Endothelial cell of umbilical vein (primary cell): Measurements from ENCODE around the gene CAMK2B. TPM values are rescaled to one million over a fixed set of nuclear protein-coding genes. Genes with fewer than 3 reads are reported as not detected.

Experiments used
- BruUV-seq: library from RNA; stranded (reverse); fragments of 400-500 nt; replicated peaks from 2 replicates; lab custom pipeline; 2021; lab: Mats Ljungman, UMichigan
- CTCF ChIA-PET: fragments of 300-600, 350-600 bp; sonication (Branson Sonifier 250); formaldehyde crosslinking; loops from one replicate; lab custom pipeline; 2021; ENCODE audit warnings: antibody characterized with exemption, inconsistent platforms; lab: Charles Lee
- POLR2A ChIA-PET: fragments of 300-600, 350-600 bp; sonication (Branson Sonifier 250); formaldehyde crosslinking; loops from one replicate; lab custom pipeline; 2021; ENCODE audit warnings: antibody characterized with exemption, inconsistent platforms; lab: Charles Lee
- DNase-seq: peaks from one replicate; pipeline ENCODE4 v3.0.0-alpha.2; 2011; ENCODE audit warnings: low read depth, low spot score
- FAIRE-seq: peaks from 2 replicates; lab custom pipeline; 2011; peaks lifted over from hg19 to GRCh38; lab: Jason Lieb, UNC
- H2AFZ ChIP-seq: 2 replicates; pipeline ENCODE4 v1.6.0; 2012; ENCODE audit warnings: low read depth, low read length, control low read depth, inconsistent platforms
- H3K27ac ChIP-seq: 2 replicates; pipeline ENCODE4 v1.5.1; 2011; ENCODE audit warnings: low read depth, mild to moderate bottlenecking, control low read depth, low read length, moderate library complexity; ENCODE audit not compliant: insufficient read depth
- H3K27me3 ChIP-seq, 2 experiments: 2 replicates each; pipeline versions ENCODE4 v1.6.0 to v1.6.1; 2011; ENCODE audit warnings: low read length in 2 of 2, mixed read lengths in 1 of 2; ENCODE audit not compliant: control insufficient read depth in 2 of 2, insufficient read depth in 2 of 2
- H3K36me3 ChIP-seq, 2 experiments: 2 replicates in 1 of 2; 3 replicates in 1 of 2; pipeline ENCODE4 v1.5.1; 2011; ENCODE audit warnings: low read length in 2 of 2, mild to moderate bottlenecking in 1 of 2, moderate library complexity in 1 of 2; ENCODE audit not compliant: control insufficient read depth in 2 of 2, insufficient read depth in 2 of 2; ENCODE audit errors: extremely low read depth in 1 of 2
- H3K4me1 ChIP-seq: 3 replicates; pipeline ENCODE4 v1.5.1; 2011; ENCODE audit warnings: mild to moderate bottlenecking, low read length; ENCODE audit not compliant: control insufficient read depth, insufficient read depth; ENCODE audit errors: extremely low read depth
- H3K4me2 ChIP-seq: 2 replicates; pipeline ENCODE4 v1.6.1; 2011; ENCODE audit warnings: low read length, control low read depth, mixed read lengths; ENCODE audit not compliant: insufficient read depth
- H3K4me3 ChIP-seq, 3 experiments: fragments of 200-600 bp in 1 of 3; sonication (generic), shearing (Covaris generic) in 1 of 3; replicated peaks in 1 of 3; 2 replicates each; pipeline ENCODE4 v1.5.1; 2011 to 2016; ENCODE audit warnings: control low read depth in 3 of 3, low read length in 3 of 3, mild to moderate bottlenecking in 2 of 3, inconsistent platforms in 1 of 3, low read depth in 1 of 3, moderate library complexity in 1 of 3; ENCODE audit not compliant: insufficient read depth in 1 of 3
- H3K79me2 ChIP-seq: 2 replicates; pipeline ENCODE4 v1.6.0; 2012; ENCODE audit warnings: low read length, inconsistent platforms; ENCODE audit not compliant: control insufficient read depth, insufficient read depth
- H3K9ac ChIP-seq: replicated peaks from 2 replicates; pipeline ENCODE3; 2011; ENCODE audit warnings: low read length, control low read depth; ENCODE audit not compliant: insufficient read depth; ENCODE audit errors: extremely low read depth
- H3K9me1 ChIP-seq: replicated peaks from 3 replicates; pipeline ENCODE4 v1.6.0; 2011; ENCODE audit warnings: mild to moderate bottlenecking, low read length; ENCODE audit not compliant: control insufficient read depth, insufficient read depth; ENCODE audit errors: extremely low read depth
- H3K9me3 ChIP-seq: replicated peaks from 2 replicates; pipeline ENCODE4 v1.5.1; 2012; ENCODE audit warnings: low read length, inconsistent platforms; ENCODE audit not compliant: control insufficient read depth, insufficient read depth
- H4K20me1 ChIP-seq: replicated peaks from 2 replicates; pipeline ENCODE3; 2011; ENCODE audit warnings: mild to moderate bottlenecking, low read length; ENCODE audit not compliant: control insufficient read depth, insufficient read depth; ENCODE audit errors: extremely low read depth
- CTCF ChIP-seq, 2 donors: IDR thresholded peaks; 1 replicate in 1 of 2; 2 replicates in 1 of 2; pipeline ENCODE4 v1.5.1; 2011; ENCODE audit warnings: low read length in 2 of 2, mild to moderate bottlenecking in 2 of 2, moderate library complexity in 2 of 2, control low read depth in 1 of 2, inconsistent platforms in 1 of 2, low read depth in 1 of 2; ENCODE audit not compliant: insufficient read depth in 1 of 2; ENCODE audit errors: extremely low read depth in 1 of 2
- EZH2 ChIP-seq: IDR thresholded peaks from 2 replicates; pipeline ENCODE4 v1.6.1; 2012; ENCODE audit warnings: borderline replicate concordance, low read depth, mild to moderate bottlenecking, moderate library complexity, low read length, inconsistent platforms; ENCODE audit not compliant: severe bottlenecking
- FOS ChIP-seq: IDR thresholded peaks from 2 replicates; pipeline ENCODE4 v1.6.1; 2011; ENCODE audit warnings: mild to moderate bottlenecking, low read length, moderate library complexity, borderline replicate concordance; ENCODE audit not compliant: insufficient read depth
- GATA2 ChIP-seq: IDR thresholded peaks from 2 replicates; pipeline ENCODE4 v1.7.0; 2011; ENCODE audit warnings: low read depth, mild to moderate bottlenecking, moderate library complexity, mixed read lengths, low read length; ENCODE audit not compliant: insufficient read length, insufficient read depth
- JUN ChIP-seq: IDR thresholded peaks from 2 replicates; pipeline ENCODE4 v1.6.1; 2011; ENCODE audit warnings: borderline replicate concordance, low read depth; ENCODE audit not compliant: insufficient read length, insufficient read depth
- MYC ChIP-seq: IDR thresholded peaks from one replicate; pipeline ENCODE4 v1.6.1; 2011; ENCODE audit warnings: mild to moderate bottlenecking, low read depth, low read length
- POLR2A ChIP-seq: IDR thresholded peaks from 2 replicates; pipeline ENCODE4 v1.6.1; 2012; ENCODE audit warnings: low read depth, mild to moderate bottlenecking, control low read depth, low read length
- POLR2AphosphoS5 ChIP-seq: IDR thresholded peaks from 2 replicates; pipeline ENCODE4 v1.6.1; 2012; ENCODE audit warnings: low read depth, mild to moderate bottlenecking, control low read depth, low read length, moderate library complexity; ENCODE audit not compliant: insufficient read depth
- dilution Hi-C: fragments of 300-500 bp; cut with MboI; formaldehyde crosslinking; loops from one replicate; pipeline ENCODE4 v1.15.0; 2019; ENCODE audit warnings: low sequenced_read_pairs; ENCODE audit not compliant: extremely low pct_ligation_motif_present
- intact Hi-C: fragments of 100-400 bp; cut with micrococcal nuclease; formaldehyde crosslinking; loops from one replicate; pipeline ENCODE4 v1.10.0; 2022
- polyA plus RNA-seq, 4 experiments: library from polyadenylated mRNA; depleted of rRNA in 3 of 4; stranded (reverse) in 3 of 4; unstranded in 1 of 4; fragments of >200 nt; gene quantifications; 2 replicates each; pipeline versions ENCODE4 v1.2.1 to v1.2.3, GENCODE V29; 2011 to 2012; ENCODE audit warnings: missing spikeins in 1 of 4
- total RNA-seq: library from RNA; stranded (reverse); gene quantifications from 2 replicates; pipeline ENCODE4 v1.2.3, GENCODE V29; 2021
- TF ChIP-seq, protein P1 (sequence below): IDR thresholded peaks from 2 replicates; pipeline ENCODE4 v1.6.1; 2011; ENCODE audit not compliant: insufficient read depth, insufficient read length

CAMK2B gene
- total and polyA plus RNA-seq, 2 donors (not counting 3 experiments of a cell fraction or from before 2014, with no cell fraction given): 0.57 to 1.6 TPM

- Histone ChIP-seq H3K36me3 (no peaks in the 10 kb centered on the region), H3K4me1 (no peaks in the 10 kb centered on the region), H3K27me3 (no peaks in the 10 kb centered on the region), H3K9me3 (no peaks in the 10 kb centered on the region), H3K79me2 (no peaks in the 10 kb centered on the region), H3K4me3 (no peak overlapping the region), H4K20me1 (no peaks in the 10 kb centered on the region), H3K9me1 (no peaks in the 10 kb centered on the region), H3K4me2 (no peak overlapping the region), H3K27ac (no peak overlapping the region), H3K9ac (no peak overlapping the region), H2AFZ (no peak overlapping the region)
- CTCF ChIA-PET: interaction anchor here (0.9 to 3.3 kb wide), 10 partner anchors 16 to 323 kb away, joined by 3 to 46 read pairs (median 11); no protein-coding TSS in a partner anchor
- FAIRE-seq: no peak
- dilution Hi-C loops (no loop called here), intact Hi-C loops (no loop called here)
- DNase-seq: no peak
- no TSS peak for BruUV-seq
- TF ChIP-seq, protein P1, sequence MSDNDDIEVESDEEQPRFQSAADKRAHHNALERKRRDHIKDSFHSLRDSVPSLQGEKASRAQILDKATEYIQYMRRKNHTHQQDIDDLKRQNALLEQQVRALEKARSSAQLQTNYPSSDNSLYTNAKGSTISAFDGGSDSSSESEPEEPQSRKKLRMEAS: no peak
- TF ChIP-seq EZH2 (no peak), POLR2A (no peak), CTCF (IDR thresholded peaks at IDR 0.05; ENCODE audit: extremely low read depth in 1 of 2, insufficient read depth in 1 of 2, low read depth in 1 of 2, low read length in 2 of 2) (no peak), POLR2AphosphoS5 (no peak), MYC (no peak), GATA2 (no peak), FOS (no peak), JUN (no peak)
- POLR2A ChIA-PET: no interaction called here
These were observed 83.3 kb downstream of the CAMK2B start for GRCh38 chr7:44242091-44242490.
